DMS114 treated with DMSO at 0.1 percent for 48 hours (cell line): ENCODE results near the gene TADA2B.
"Not testable (repeated sequence)": the region's sequence is repeated elsewhere in the genome, so short reads cannot be mapped to it uniquely, and the experiment has no call there.

Source experiments
- DNase-seq: peaks from one replicate; lab custom pipeline; 2025; ENCODE audit not compliant: unreplicated experiment; lab: John Stamatoyannopoulos, UW

TADA2B gene

DNA sequence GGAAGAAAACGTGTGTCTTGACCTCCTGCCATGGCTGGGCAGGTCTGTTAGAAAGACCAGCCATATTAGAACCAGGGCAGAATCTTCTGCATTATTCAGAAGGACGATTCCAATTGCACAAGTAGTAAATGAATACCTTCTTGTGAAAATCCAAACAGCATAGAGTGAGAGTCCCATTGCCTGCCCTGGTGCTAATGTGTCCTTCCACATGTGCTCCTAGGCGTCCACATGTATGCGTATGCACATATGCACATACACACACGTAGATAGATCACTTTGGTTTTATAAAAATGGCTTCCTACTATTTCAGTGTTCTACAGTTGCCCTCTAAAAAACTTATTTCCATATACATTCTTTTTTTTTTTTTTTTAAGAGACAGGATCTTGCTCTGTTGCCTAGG, 34.9 kb downstream of the TADA2B start:
- no peak for DNase-seq

- not testable (repeated sequence) for DNase-seq
Observed at GRCh38 chr4:7079483-7079882, 36.3 kb downstream of the TADA2B start.

DNA sequence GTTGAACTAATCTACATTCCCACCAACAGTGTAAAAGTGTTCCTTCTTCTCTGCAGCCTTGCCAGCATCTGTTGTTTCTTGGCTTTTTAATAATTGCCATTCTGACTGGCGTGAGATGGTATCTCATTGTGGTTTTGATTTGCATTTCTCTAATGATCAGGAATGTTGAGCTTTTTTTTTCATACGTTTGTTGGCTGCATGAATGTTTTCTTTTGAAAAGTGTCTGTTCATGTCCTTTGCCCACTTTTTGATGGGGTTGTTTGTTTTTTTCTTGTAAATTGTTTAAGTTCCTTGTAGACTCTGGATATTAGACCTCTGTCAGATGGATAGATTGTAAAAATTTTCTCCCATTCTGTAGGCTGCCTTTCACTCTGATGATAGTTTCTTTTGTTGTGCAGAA, 36.7 kb downstream of the TADA2B start:
- not testable (repeated sequence) for DNase-seq

DNA sequence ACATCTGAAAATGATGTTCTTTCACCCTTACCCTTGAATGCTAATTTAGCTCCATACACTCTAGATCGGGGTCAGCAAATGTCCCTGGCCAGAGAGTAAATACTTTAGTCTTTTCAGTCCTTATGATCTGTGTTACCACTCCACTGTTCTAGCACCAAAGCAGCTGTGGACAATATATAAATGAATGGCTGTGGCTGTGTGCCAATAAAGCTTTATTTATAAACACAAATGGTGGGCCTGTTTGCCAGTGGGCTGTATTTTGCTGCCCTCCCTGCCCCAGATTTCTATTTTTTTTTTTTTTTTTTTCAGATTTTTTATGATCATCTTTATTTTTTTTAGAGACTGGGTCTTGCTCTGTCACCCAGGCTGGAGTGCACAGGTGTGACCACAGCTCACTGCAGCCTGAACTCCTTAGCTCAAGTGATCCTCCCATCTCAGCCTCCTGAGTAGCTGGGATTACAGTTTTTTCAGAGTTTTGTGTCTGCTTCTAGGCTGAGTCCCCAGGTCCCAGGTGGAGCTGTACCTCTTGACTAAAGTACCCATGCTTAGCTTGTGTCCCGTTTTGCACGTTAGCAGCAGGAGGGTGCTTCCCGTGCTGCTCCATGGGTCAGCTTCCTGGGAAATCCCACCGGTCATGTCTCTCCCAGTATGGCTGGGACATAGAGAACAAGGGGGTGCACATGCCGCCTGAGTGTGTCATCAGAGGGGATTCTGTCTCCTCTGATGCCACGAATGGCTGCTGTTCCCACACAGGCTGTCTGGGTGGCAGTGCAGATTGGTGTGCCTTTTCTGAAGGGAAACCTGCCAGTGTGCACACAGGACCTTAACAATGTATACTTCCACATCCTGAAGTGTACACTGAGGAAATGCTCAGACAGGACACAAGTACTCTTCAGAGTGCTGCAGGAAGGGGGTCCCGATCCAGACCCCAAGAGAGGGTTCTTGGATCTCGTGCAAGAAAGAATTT, 40.7 kb downstream of the TADA2B start:
- DNase-seq, result no peak

GRCh38 chr4:7084564-7084961, 41.4 kb downstream of the TADA2B start:
- DNase-seq, result not testable (repeated sequence)

DNA sequence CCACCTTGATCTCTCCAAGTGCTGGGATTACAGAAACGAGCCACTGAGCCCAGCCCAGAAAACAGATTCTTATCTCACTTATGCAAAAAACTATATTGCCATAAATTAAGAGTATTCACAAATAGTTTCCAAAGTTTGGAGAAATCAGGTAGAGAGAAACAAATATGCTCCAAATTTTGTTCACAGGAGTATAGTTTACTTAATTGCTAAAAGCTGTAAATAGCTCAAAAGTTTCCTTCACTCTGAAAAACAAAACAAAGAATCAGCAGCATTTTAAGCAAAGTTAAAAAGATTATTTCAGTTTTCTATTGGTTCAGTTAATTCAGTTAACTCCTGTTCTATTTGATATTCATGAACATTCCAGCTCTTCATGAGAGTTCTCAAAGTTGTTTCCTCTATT, 43.2 kb downstream of the TADA2B start:
- DNase-seq, result no peak

DNA sequence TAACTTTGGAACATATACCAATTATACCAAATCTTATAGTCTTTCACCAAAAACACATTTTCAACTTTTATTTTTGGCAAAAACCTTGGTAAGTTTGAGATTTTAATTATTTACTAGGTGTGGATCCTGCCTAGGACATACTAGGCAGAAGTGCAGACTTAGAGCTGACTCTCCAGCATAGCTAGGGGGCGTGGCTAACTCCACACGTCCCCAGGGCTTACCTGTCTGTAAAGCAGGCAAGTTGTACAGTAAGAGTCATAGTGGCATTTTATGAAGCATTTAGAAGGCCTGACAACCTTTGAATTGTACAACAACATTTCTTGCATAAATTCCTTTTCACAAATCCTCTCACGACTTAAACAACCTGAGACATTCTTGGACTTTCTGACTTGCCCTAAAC, 43.9 kb downstream of the TADA2B start:
- DNase-seq, result no peak

- no peak for DNase-seq
Observed at GRCh38 chr4:7089213-7089986, 46.2 kb downstream of the TADA2B start.

- DNase-seq, result no peak
Observed at GRCh38 chr4:7092026-7092425, 48.9 kb downstream of the TADA2B start.

DNA sequence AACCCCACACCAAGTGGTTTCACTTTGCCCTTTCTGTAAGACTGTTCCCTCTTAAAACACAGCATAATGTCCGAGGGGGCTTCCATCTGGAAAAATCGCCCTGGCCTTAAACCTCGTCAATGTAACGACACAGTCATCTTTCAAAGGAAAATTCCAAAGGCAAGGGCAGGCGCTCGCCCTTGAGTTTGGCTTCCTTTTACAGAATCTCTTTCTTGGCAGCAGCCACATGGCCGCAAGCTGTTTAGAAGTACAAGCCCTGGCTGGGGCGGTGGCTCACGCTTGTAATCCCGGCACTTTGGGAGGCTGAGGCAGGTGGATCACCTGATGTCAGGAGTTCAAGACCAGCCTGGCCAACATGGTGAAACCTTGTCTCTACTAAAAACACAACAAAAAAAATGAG, 51.7 kb downstream of the TADA2B start:
- DNase-seq, result no peak

DNA sequence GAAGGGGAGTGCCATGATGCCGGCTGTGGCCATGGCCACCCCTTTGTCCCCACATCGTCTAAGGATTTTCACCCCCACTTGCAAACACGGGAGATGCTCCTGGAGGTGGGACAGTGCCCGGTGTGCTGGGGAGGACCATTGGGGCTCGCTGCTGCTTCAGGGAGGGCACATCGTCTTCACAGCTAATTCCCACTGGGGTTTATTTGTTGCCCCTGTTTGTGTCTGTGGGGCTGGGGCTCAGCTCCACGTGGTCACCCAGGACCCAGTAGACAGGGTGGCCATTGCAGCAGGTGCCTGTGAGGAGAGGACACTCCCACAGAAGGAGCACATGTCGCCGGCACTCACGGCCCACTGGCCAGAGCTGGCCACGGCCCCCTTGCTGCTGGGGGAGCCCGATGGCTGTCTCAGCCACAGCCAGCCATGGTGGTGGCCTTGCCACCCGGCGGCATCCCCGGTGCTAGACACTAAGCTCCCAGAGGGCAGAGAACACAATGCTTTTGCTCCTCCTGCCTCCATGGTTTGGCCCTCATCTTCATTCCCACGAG, 52.5 kb downstream of the TADA2B start:
- DNase-seq, result no peak

GRCh38 chr4:7096236-7096635, 53.1 kb downstream of the TADA2B start:
- DNase-seq, result no peak

DNA sequence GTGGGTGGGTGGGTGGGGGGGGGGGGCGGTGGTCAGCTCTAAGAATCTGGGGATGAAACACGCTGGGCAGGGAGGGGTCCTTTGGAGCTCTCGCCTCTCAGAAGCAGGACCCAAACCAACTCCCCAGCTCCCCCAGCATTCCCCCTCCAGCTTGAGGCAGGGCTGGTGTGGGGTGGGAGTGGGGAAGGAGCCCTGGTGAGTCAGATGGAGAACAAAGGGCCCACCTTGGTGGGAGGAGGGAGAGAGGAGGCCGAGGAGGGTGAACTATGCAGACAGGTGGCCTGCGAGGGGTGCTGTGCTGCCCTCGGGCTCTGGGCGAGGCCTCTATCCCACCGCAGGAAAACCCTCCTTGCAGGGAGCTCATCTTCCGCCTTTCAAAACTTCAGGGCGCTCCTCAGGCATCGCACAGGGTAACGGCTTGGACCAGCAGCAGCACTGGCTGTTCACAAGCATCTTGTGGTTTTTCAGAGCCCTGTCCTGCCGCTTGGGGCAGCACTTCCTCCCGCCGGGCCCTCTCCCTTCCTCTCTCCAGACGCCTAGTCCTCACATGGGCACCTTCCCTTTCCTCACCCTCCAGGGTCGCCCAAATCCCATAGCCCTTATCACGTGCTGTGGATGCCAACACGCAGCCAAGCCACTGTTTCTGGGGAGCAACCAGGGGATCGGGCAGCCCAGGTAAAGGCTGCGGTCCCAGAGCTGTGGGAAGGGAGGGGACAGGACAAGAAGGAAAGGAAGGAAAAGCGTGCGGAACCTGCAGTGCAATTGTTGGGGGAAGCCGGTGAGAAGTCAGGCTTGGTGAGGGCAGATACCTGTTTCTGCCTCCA, 58.7 kb downstream of the TADA2B start:
- DNase-seq, result peak; percentile 73

DNA sequence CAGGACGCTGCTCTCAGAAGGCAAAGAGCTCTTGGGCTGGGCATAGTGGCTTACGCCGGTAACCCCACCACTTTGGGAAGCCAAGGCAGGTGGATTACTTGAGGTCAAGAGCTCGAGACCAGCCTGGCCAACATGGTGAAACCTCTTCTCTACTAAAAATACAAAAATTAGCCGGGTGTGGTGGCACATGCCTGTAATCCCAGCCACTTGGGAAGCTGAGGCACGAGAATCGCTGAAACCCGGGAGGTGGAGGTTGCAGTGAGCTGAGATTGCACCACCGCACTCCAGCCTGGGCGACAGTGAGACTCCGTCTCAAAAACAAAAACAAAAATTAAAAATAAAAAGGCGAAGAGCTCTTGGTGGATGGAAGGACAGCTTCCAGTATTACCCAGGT, 59.3 kb downstream of the TADA2B start:
- not testable (repeated sequence) for DNase-seq

DNA sequence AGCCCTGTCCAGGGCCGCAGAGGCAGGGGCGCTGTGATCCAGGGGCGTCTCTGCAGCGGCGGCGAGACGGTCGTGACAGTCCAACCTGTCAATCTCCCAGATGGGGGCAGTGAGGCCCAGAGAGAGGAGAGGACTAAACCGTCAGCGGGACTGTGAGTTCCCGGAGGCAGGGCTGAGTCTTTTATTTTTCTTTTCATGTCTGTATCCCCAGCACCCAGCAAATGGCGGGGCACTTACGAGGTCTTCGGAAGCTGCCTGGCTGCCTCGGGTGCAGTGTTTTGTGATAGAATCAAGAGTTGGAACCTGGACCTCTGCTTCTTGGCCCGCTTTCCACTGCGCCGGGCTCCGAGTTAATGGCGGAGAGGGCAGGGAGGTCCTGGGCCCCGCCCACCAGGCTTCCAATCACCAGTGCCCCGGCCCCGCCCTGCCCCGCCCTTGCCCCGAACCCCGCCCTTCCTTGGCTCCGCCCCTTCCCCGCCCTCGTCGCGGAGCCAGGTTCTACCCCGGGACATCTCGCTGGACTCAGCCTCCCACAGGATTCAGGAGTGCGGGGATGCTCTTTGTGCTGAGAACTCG, 59.9 kb downstream of the TADA2B start:
- peak; percentile 66 for DNase-seq

GRCh38 chr4:7103607-7104365, 60.6 kb downstream of the TADA2B start:
- no peak for DNase-seq

- DNase-seq, result no peak
Observed at GRCh38 chr4:7104366-7105031, 61.3 kb downstream of the TADA2B start.

DNA sequence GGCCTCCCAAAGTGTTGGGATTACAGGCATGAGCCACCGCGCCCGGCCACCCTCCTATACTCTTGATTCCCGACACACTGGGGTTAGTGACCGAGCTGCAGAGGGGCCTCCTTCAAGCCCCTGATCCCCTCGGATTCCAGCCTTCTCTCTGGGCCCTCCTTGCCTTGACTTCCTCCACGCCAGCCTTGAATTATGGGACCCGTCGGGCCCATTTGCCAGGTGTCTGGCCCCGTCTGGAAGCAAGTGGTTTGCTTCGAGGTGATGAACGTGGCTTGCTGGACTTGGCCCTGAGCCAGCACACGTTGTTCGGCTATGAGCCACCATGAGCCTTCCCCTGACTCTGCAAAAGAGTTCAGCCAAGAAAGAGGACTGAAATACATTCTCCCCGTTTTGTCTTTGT, 62.1 kb downstream of the TADA2B start:
- no peak for DNase-seq

GRCh38 chr4:7107166-7107905, 64.2 kb downstream of the TADA2B start:
- no peak for DNase-seq
